Type B pancreatic cell (in vitro differentiated cells): Measurements from ENCODE around the gene MRPS27. TPM values are rescaled to one million over a fixed set of nuclear protein-coding genes. Genes with fewer than 3 reads are reported as not detected.

Source experiments
- DNase-seq: peaks from one replicate; pipeline ENCODE4 v3.0.0; 2021; ENCODE audit warnings: mixed read lengths; ENCODE audit not compliant: unreplicated experiment; ENCODE audit errors: extremely low spot score
- H3K27ac Mint-ChIP-seq: 2 replicates; pipeline ENCODE4 v1.8.0; 2021; ENCODE audit warnings: mild to moderate bottlenecking, mixed read lengths
- H3K27me3 Mint-ChIP-seq: 2 replicates; pipeline ENCODE4 v1.8.0; 2021; ENCODE audit warnings: mixed read lengths
- H3K36me3 Mint-ChIP-seq: 2 replicates; pipeline ENCODE4 v1.8.0; 2021; ENCODE audit warnings: mixed read lengths
- H3K4me1 Mint-ChIP-seq: one replicate; pipeline ENCODE4 v1.8.0; 2021; ENCODE audit warnings: mixed read lengths; ENCODE audit not compliant: unreplicated experiment
- H3K4me3 Mint-ChIP-seq: 2 replicates; pipeline ENCODE4 v1.8.0; 2021; ENCODE audit warnings: mild to moderate bottlenecking, mixed read lengths
- H3K9me3 Mint-ChIP-seq: 2 replicates; pipeline ENCODE4 v1.8.0; 2021; ENCODE audit warnings: mixed read lengths
- CTCF ChIP-seq: fragments of 200-600 bp; sonication (generic); conservative IDR thresholded peaks from 2 replicates; pipeline ENCODE4 v1.5.0; 2021; ENCODE audit warnings: antibody characterized with exemption, mild to moderate bottlenecking
- total RNA-seq: library from RNA; stranded (reverse); gene quantifications from 2 replicates; pipeline ENCODE4 v1.2.1, GENCODE V29; 2021; ENCODE audit warnings: low replicate concordance

Gene MRPS27
- total RNA-seq, 1 donor from 2014 or later, result 66.3 TPM

GRCh38 chr5:72356361-72356760 is 36.3 kb upstream of the MRPS27 start:
- Mint-ChIP-seq H3K4me1 (peaks cover 11% of the 10 kb centered on the region), H3K36me3 (peaks cover 21% of the 10 kb centered on the region), H3K27me3 (no peaks in the 10 kb centered on the region), H3K4me3 (no peak overlapping the region), H3K9me3 (no peaks in the 10 kb centered on the region), H3K27ac (no peak overlapping the region)
- TF ChIP-seq CTCF, result no peak
- DNase-seq, result no peak

- no peak overlapping the region for H3K27ac Mint-ChIP-seq
- no peak for DNase-seq
- TF ChIP-seq CTCF, result peak; percentile 66
- H3K9me3 Mint-ChIP-seq, result no peaks in the 10 kb centered on the region
- no peaks in the 10 kb centered on the region for H3K27me3 Mint-ChIP-seq
- peaks cover 11% of the 10 kb centered on the region for H3K4me1 Mint-ChIP-seq
- no peak overlapping the region for H3K4me3 Mint-ChIP-seq
- H3K36me3 Mint-ChIP-seq, result peaks cover 20% of the 10 kb centered on the region
These were observed 35.8 kb upstream of the MRPS27 start for GRCh38 chr5:72355706-72356299.

GRCh38 chr5:72353046-72353445 is 33.0 kb upstream of the MRPS27 start:
- peaks cover 19% of the 10 kb centered on the region for H3K36me3 Mint-ChIP-seq
- H3K9me3 Mint-ChIP-seq, result no peaks in the 10 kb centered on the region

GRCh38 chr5:72352616-72353015 is 32.6 kb upstream of the MRPS27 start:
- Mint-ChIP-seq H3K4me1 (peaks cover 11% of the 10 kb centered on the region), H3K27ac (no peak overlapping the region), H3K36me3 (peaks cover 19% of the 10 kb centered on the region), H3K27me3 (no peaks in the 10 kb centered on the region), H3K9me3 (no peaks in the 10 kb centered on the region), H3K4me3 (no peak overlapping the region)
- no peak for TF ChIP-seq CTCF
- DNase-seq, result no peak

More at GRCh38 chr5:72353046-72353445, 33.0 kb upstream of the MRPS27 start:
- DNase-seq, result no peak
- no peak for TF ChIP-seq CTCF
- Mint-ChIP-seq H3K27me3 (no peaks in the 10 kb centered on the region), H3K4me1 (peaks cover 11% of the 10 kb centered on the region), H3K4me3 (no peak overlapping the region), H3K27ac (no peak overlapping the region)

- no peak for TF ChIP-seq CTCF
- Mint-ChIP-seq H3K4me3 (no peak overlapping the region), H3K27ac (no peak overlapping the region), H3K9me3 (no peaks in the 10 kb centered on the region), H3K4me1 (peaks cover 11% of the 10 kb centered on the region), H3K36me3 (peaks cover 19% of the 10 kb centered on the region), H3K27me3 (no peaks in the 10 kb centered on the region)
- DNase-seq, result no peak
These were observed 31.3 kb upstream of the MRPS27 start for GRCh38 chr5:72351376-72351775.
